Measurements from ENCODE around the gene EPN1.

Gene EPN1

GRCh38 chr19:55644842-55645511 lies 30.0 kb upstream of the EPN1 start:
- no peak for TF ChIP-seq CTCF (IDR thresholded peaks at IDR 0.05; ENCODE audit: control extremely low read depth, extremely low read depth, low read depth, missing control alignments)
- DNase-seq (ENCODE audit: extremely low spot score), result no peak
- ChIA-PET POLR2A (no interaction called here), CTCF (interaction anchor here (1.2 to 7.2 kb wide), 3 partner anchors 10 to 141 kb away, joined by 3 to 84 read pairs (median 31); partner anchors contain the start of gene U2AF2)

GRCh38 chr19:55645512-55645881 lies 29.5 kb upstream of the EPN1 start:
- POLR2A ChIA-PET, result no interaction called here
- CTCF ChIA-PET, result interaction anchor here (1.2 to 7.2 kb wide), 3 partner anchors 9 to 142 kb away, joined by 3 to 84 read pairs (median 31); partner anchors contain the start of gene U2AF2
- DNase-seq (ENCODE audit: extremely low spot score), result no peak
- no peak for TF ChIP-seq CTCF (IDR thresholded peaks at IDR 0.05; ENCODE audit: control extremely low read depth, extremely low read depth, low read depth, missing control alignments)

- ChIA-PET POLR2A (interaction anchor here (0.5 to 1.7 kb wide), 3 partner anchors 10 to 47 kb away, joined by 3 to 8 read pairs (median 4); partner anchors contain the start of gene ZNF524), CTCF (interaction anchor here (0.8 to 7.2 kb wide), 6 partner anchors 10 to 143 kb away, joined by 3 to 84 read pairs (median 6); partner anchors contain the start of gene ZNF865)
- no peak for DNase-seq (ENCODE audit: extremely low spot score)
- TF ChIP-seq CTCF (IDR thresholded peaks at IDR 0.05; ENCODE audit: control extremely low read depth, extremely low read depth, low read depth, missing control alignments), result no peak
Observed at GRCh38 chr19:55646889-55647731, 27.9 kb upstream of the EPN1 start.

- ChIA-PET CTCF (interaction anchor here (0.9 to 7.2 kb wide), 5 partner anchors 9 to 143 kb away, joined by 3 to 84 read pairs (median 7); partner anchors contain the start of gene ZNF865), POLR2A (interaction anchor here (0.5 to 1.7 kb wide), 4 partner anchors 9 to 241 kb away, joined by 3 to 8 read pairs (median 4); partner anchors contain the start of genes UBE2S and ZNF524)
- no peak for TF ChIP-seq CTCF (IDR thresholded peaks at IDR 0.05; ENCODE audit: control extremely low read depth, extremely low read depth, low read depth, missing control alignments)
- DNase-seq (ENCODE audit: extremely low spot score), result peak; percentile 57
Observed at GRCh38 chr19:55647732-55648584, 27.1 kb upstream of the EPN1 start, which contains the start of gene CCDC106. Gene CCDC106, plus strand, starts transcription at chr19:55648212. Its CDS starts 835 bp downstream, at chr19:55649047.

GRCh38 chr19:55648585-55649267 lies 26.3 kb upstream of the EPN1 start:
- no peak for TF ChIP-seq CTCF (IDR thresholded peaks at IDR 0.05; ENCODE audit: control extremely low read depth, extremely low read depth, low read depth, missing control alignments)
- CTCF ChIA-PET, result interaction anchor here (7.2 kb wide), 1 partner anchor 14 kb away, joined by 84 read pairs; no protein-coding TSS in a partner anchor
- no peak for DNase-seq (ENCODE audit: extremely low spot score)
- POLR2A ChIA-PET, result interaction anchor here (0.7 to 1.7 kb wide), 3 partner anchors 13 to 242 kb away, joined by 3 to 8 read pairs (median 3); partner anchors contain the start of genes UBE2S and ZNF784
